Adipocyte (in vitro differentiated cells): ENCODE results near the gene IHH.

ENCODE experiments used
- DNase-seq: peaks from one replicate; pipeline ENCODE4 v3.0.0-alpha.2; 2015; ENCODE audit warnings: low read depth
- H3K27me3 ChIP-seq: replicated peaks from 2 replicates; pipeline ENCODE4 v1.7.0; 2013; ENCODE audit warnings: mild to moderate bottlenecking, low read length, moderate library complexity; ENCODE audit not compliant: control insufficient read depth, insufficient read depth
- H3K36me3 ChIP-seq: 2 replicates; pipeline ENCODE4 v1.7.0; 2013; ENCODE audit warnings: low read length, mild to moderate bottlenecking, moderate library complexity; ENCODE audit not compliant: control insufficient read depth, insufficient read depth, severe bottlenecking
- H3K4me1 ChIP-seq: 2 replicates; pipeline ENCODE4 v1.7.0; 2013; ENCODE audit warnings: mild to moderate bottlenecking, low read length, moderate library complexity; ENCODE audit not compliant: control insufficient read depth, insufficient read depth
- H3K4me3 ChIP-seq: 2 replicates; pipeline ENCODE4 v1.7.0; 2013; ENCODE audit warnings: mild to moderate bottlenecking, low read length, moderate library complexity
- H3K9ac ChIP-seq: 2 replicates; pipeline ENCODE4 v1.7.0; 2013; ENCODE audit warnings: mild to moderate bottlenecking, low read length, moderate library complexity
- H3K9me3 ChIP-seq: 2 replicates; pipeline ENCODE4 v1.7.0; 2013; ENCODE audit warnings: mild to moderate bottlenecking, low read length, moderate library complexity; ENCODE audit not compliant: control insufficient read depth

Gene IHH

DNA sequence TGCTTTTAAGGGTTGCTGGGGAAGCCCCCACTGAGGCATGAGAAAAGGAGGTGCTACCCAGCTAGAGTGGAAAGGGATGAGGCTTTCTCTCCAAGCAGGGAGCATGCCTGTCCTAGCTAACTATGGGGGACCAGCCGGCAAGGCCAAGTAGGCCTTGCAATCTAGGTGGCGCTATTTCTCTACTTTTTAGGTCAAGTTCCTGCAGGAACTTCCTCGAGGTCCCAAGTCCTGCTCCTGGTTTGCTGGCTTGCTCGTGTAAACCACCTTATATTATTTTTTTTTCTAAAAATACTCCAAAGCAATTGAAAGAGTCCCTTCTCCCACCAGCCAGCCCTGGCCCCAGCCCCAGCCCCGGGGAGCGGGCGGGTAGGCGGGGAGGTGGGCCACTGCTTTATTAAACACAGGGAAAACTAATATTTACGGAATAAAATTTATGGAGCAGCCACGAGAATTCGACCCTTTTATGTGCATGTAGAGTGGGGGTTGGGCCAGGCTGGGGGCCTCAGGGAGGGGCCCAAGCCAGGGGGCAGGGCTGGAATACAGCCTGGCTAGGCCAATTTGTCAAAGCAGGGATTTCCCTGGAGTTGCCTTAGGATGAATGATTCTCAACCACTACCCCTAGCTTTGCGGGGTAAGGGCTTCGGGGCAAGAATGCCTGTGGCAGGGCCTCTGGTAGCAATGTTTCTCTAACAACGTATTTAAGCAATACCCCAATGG, 12.8 kb upstream of the IHH start:
- H3K4me1 ChIP-seq: no peaks in the 10 kb centered on the region
- no peaks in the 10 kb centered on the region for H3K27me3 ChIP-seq
- peak; percentile 73 for DNase-seq
- no peak overlapping the region for H3K4me3 ChIP-seq
- peaks cover 35% of the 10 kb centered on the region for H3K36me3 ChIP-seq
- H3K9ac ChIP-seq: no peak overlapping the region
- H3K9me3 ChIP-seq: no peaks in the 10 kb centered on the region

DNA sequence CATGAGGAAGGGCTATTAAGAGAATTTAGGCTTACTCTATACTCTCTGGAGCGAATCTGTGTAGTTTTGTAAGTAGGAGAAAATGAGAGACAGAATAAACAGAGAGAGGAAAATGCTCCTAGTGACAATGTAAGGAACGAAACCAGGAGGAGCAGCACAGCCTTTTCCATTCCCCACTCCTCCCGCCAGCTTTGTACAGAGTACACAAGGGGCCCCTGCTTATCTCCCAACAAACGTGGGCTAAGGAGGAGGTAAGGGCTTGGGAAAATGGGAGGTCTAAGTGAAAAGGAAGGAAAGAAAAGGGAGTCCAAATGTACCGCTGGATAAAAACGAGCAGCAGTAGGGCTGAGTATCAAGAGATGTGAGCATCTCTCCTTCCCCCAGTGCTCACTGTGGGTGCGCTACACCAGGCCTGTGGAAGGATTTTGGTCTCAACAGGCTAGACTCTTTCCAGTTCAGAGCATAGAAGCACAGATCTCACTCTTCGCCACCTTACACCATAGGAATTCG, 12.1 kb upstream of the IHH start:
- Histone ChIP-seq H3K4me1 (no peaks in the 10 kb centered on the region), H3K9me3 (no peaks in the 10 kb centered on the region), H3K4me3 (no peak overlapping the region), H3K9ac (no peak overlapping the region), H3K36me3 (peaks cover 35% of the 10 kb centered on the region), H3K27me3 (no peaks in the 10 kb centered on the region)
- DNase-seq: no peak

DNA sequence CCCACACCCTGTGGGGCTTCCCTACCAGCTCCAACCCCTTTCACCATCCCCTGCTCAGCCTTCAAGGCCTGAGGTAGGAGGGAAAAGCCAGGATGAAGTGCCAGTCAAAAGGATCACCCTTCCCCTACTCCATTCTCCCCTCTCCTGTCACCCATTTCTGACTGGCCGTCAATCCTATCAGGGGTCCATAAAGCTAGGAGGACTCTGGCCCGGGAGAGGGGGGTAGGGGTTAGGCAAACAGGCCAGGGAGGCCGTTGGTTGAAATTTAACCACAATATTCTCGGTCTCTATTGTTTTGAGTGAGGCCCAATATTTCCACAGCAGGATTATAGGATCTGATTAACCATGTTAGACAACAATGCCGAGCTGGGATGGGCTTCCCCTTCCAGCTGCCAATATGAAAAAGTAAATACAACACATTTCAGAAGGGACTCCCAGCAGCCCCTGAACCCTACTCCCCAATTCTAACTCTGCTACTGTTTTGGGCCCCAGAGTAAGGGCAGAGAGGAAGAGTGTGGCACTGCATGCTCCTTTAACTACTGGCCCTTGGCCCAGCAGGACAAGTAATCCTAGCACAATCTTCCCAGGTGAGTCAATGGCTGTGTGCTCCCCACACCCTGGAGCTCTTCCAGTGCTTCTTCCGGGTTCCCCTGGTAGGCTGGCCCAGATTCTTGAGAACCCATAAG, 10.6 kb upstream of the IHH start:
- Histone ChIP-seq H3K9ac (no peak overlapping the region), H3K27me3 (no peaks in the 10 kb centered on the region), H3K9me3 (no peaks in the 10 kb centered on the region), H3K4me1 (no peaks in the 10 kb centered on the region), H3K4me3 (no peak overlapping the region), H3K36me3 (peaks cover 22% of the 10 kb centered on the region)
- DNase-seq: no peak

DNA sequence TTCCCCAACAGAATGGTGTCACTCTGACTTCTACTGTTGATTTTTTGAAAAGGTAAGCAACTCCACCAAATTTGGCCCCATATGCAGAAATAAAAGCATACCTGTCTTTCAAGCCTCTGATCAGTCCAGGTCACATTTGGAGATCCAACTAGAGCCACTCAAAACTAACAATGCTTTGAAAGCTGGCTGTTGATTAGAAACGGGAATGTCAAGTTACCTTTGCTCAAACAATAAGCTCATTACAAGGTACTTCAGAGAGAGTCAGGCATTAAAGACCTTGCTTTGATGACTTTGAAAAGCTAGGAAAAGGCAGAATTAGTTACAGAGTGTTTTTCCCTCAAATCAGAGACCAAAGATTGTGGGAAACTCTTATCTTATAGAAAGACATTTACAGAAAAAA, 4.8 kb upstream of the IHH start:
- no peaks in the 10 kb centered on the region for H3K4me1 ChIP-seq
- H3K9ac ChIP-seq: no peak overlapping the region
- peaks cover 31% of the 10 kb centered on the region for H3K27me3 ChIP-seq

DNA sequence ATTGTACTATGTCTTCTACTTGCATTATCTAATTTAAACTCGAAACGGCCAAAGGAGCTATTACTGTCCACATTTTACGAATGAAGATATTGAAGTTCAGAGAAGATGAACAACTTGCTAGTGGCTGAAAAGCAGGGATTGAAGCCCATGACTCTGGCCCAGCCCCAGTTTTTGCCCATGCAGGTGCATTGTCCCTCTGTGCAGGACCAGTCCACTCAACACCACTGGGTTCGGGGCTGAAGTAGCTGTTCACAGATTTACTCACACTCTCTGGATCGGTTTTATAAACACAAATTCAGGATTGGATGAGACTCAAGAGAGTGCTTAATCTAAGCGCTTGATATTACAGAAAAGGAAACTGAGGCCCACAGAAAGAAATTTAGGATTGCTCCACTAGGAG, 1.4 kb upstream of the IHH start:
- Histone ChIP-seq H3K27me3 (peaks cover 58% of the 10 kb centered on the region), H3K36me3 (no peaks in the 10 kb centered on the region), H3K4me3 (no peak overlapping the region), H3K9me3 (no peaks in the 10 kb centered on the region), H3K4me1 (peaks cover 6% of the 10 kb centered on the region), H3K9ac (no peak overlapping the region)
- DNase-seq: no peak

More for the DNA sequence above, 4.8 kb upstream of the IHH start:
- no peak for DNase-seq
- Histone ChIP-seq H3K9me3 (no peaks in the 10 kb centered on the region), H3K36me3 (peaks cover 5% of the 10 kb centered on the region), H3K4me3 (no peak overlapping the region)

DNA sequence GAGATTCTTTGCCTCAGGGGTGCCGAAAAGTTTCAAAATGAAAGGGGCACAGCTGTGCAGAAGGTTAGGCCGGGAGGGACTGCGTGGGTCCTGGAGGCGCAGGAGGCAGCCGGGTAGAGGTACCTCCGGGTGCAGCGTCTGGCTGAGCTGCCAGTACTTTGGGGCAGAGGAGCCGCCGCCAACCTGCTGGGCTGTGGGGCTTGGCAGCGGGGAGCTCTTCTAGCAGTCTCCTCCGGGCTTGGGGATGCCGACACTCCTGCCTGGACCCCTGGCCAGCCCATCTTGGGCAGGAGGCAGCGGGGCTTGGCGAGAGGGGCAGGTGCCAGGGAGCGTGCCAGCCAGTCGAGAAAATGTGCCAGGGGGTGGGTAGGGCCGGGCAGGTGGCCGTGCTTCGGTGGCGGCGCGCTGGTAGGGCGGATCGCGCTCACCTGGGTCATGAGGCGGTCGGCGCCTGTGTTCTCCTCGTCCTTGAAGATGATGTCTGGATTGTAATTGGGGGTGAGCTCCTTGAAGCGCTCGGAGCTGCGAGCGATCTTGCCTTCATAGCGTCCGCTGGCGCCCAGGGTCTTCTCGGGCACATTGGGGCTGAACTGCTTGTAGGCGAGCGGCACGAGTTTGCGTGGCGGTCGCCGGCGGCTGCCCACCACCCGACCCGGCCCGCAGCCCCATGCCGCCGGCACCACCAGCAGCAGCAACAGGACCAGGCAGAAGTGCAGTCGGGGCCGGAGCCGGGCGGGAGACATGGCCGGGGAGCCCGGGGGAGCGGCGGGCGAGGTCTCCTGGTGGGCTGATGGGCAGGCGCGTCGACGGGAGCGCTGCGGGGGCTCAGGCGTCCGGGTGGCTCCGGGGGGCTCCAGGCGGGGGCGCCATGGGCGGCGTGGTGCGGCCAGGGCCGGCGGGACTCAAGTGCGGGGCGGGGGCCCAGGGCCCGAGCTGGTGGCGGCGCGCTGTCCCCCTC, 717 bp downstream of the IHH start:
- Histone ChIP-seq H3K36me3 (no peaks in the 10 kb centered on the region), H3K9me3 (no peaks in the 10 kb centered on the region), H3K4me3 (no peak overlapping the region), H3K4me1 (peaks cover 6% of the 10 kb centered on the region), H3K27me3 (peaks cover 73% of the 10 kb centered on the region), H3K9ac (no peak overlapping the region)
- no peak for DNase-seq

DNA sequence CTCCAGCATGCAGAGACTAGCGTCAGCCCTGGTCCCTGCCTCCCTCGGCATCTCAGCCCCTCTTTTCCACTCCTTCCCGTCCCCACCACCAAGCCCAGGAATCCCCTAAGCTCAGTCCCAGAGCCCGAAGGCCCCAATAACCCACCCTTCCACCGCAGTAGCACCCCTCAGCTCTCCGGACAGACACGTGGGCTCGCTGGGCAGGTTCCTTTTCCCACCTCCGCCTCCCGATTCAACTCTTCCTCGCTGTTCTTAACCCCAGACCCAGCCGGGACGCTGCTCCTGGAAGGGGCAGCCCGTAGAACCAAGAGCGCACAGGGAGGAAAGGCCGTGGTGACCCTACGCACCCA, 1.4 kb downstream of the IHH start:
- peak overlapping the region; percentile 22 for H3K4me3 ChIP-seq
- DNase-seq: no peak
- H3K27me3 ChIP-seq: peaks cover 74% of the 10 kb centered on the region
- no peak overlapping the region for H3K9ac ChIP-seq
- H3K4me1 ChIP-seq: peaks cover 6% of the 10 kb centered on the region
- H3K36me3 ChIP-seq: no peaks in the 10 kb centered on the region
- H3K9me3 ChIP-seq: no peaks in the 10 kb centered on the region

GRCh38 chr2:219058541-219059374, 2.0 kb downstream of the IHH start:
- Histone ChIP-seq H3K27me3 (peaks cover 74% of the 10 kb centered on the region), H3K36me3 (no peaks in the 10 kb centered on the region), H3K9me3 (no peaks in the 10 kb centered on the region), H3K9ac (no peak overlapping the region), H3K4me3 (peak overlapping the region; percentile 22), H3K4me1 (peaks cover 6% of the 10 kb centered on the region)
- DNase-seq: peak; percentile 52

- Histone ChIP-seq H3K27me3 (peaks cover 68% of the 10 kb centered on the region), H3K9me3 (no peaks in the 10 kb centered on the region), H3K4me1 (peaks cover 6% of the 10 kb centered on the region), H3K4me3 (no peak overlapping the region), H3K9ac (no peak overlapping the region), H3K36me3 (no peaks in the 10 kb centered on the region)
- DNase-seq: peak; percentile 83
Observed at GRCh38 chr2:219057709-219058540, 2.8 kb downstream of the IHH start.
